ENCODE measurements around the gene TAS1R1.

The TAS1R1 gene

DNA sequence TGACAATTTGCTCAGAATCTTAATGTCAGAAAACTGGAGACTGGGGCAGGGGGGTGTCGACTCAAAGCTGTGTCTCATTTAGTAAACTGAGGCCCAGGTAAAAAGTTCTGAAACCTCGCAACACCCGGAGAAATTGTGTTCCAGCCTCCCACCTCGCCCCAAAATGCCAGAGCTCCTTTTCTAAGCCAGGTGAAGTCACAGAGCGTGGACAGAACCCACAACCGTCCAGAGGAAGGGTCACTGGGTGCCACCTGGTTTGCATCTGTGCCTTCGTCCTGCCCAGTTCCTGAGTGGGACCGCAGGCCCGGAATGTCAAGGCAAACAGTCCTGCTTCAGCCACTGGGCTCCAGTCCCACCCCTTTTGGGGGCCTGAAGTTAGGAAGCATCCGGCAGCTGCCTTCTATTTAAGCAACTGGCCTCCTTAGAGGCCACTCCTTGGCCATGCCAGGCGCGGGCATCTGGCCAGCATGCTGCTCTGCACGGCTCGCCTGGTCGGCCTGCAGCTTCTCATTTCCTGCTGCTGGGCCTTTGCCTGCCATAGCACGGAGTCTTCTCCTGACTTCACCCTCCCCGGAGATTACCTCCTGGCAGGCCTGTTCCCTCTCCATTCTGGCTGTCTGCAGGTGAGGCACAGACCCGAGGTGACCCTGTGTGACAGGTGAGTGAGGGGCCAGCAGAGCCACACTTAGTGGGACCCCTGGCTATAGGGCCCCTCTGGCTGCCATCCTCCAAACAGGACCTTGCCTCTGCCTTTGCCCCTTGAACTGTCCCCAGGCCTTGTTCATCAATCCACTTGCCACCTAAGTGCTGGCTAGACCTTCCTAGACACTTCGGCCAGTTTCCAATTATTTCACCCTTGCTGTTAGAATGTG lies at the start of gene TAS1R1:
TAS1R1 (plus strand) TSS at position 401 of the 872 bp plus-strand sequence; CDS start at position 468, 67 bp downstream.
- no peak for FAIRE-seq

DNA sequence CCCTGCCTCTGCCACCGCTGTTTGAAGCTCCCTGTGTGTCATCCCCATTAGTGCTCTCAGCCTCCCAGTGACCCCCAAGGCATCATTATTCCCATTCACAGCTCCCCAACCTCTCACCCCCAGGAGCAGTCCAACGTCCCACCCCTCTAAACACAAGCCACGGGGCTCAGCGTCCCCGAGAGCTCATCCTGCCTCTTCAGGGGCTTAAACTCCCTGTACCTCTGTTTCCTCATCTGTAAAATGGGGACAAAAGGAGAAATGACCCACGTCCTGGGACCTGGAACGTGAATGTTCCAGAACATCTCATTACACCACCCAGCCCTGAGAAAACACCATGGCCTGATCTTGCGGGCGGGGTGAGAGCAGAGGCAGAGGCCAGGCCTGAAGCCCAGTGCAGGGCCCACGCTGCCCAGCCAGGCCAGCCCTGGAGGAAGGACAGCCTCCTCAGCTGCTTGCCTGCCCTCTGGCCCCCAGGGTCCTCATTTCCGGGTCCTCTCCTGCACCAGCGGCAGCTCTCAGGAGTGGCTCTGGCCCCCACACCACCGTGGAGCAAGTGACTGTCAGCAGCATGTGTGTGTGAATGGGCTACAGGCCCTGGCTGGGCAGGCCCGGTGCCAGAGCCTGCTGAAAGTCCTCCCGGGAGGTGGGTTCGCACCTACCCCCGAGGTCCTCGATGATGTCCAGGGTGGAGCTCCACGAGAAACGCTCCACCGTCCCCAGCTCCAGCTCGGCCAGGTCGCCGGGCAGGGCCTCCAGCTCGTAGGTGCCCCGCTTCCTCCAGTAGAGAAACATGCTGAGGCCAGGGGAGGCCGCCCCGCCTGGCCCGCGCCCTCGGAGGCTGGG lies 49.5 kb upstream of the TAS1R1 start:
- FAIRE-seq: no peak

DNA sequence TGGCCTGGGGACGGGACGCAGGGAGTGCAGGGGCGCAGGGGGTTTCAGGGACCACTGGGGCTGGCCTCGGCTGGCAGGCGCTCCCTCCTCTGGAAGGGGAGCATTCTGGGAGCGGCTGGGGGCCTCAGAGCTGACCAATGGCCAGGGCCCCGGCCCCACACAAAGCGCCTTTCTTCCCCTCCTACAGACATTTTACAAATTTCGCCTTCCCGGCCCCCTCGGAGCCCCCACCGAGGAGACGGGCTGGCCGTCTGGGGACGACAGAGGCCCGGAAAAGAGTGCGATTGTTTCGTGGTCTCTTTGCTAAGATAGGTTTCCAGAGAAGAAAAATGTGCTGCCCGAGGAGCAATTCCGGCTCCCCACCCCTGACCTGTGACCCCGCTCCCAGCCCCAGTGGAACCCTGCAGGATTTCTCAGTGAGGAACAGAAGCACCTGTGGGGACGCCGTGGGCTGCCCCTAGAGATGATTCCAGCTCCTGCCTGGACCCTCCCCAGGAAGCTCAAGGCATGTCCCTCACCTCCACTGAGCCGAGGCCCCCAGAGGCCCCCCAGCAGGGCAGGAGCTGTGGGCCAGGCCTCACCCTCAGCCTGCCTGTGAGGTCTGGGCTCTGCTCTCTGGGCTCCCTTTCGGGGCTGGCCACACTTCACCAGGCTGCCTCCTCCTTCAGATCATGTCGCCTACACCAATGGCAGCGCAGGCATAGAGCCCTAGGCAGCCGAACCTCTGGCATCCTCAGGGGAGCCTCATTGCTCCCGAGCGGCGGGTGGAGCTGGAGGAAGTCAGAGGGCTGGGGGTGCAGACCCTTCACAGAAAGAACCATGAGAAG lies 48.7 kb upstream of the TAS1R1 start:
- no peak for FAIRE-seq

DNA sequence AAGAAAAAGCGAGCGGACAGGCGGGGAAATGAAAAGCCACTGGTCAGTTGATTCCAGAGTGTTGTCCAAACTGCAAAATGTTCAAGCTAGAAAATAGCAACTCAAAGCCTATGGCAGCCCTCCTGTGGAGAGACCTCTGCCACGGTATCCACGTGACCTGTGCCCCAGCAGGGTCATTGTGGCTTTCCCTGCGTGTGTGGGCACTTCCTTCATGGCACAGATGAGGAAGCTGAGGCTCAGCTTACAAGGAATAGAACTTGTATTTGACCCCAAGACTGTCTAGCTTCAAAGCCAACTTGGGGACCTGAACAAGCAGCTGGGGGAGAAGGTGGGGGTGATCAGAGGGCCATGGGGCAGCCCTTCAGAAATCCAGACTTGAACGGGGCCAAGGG lies 48.1 kb upstream of the TAS1R1 start:
- no peak for FAIRE-seq

DNA sequence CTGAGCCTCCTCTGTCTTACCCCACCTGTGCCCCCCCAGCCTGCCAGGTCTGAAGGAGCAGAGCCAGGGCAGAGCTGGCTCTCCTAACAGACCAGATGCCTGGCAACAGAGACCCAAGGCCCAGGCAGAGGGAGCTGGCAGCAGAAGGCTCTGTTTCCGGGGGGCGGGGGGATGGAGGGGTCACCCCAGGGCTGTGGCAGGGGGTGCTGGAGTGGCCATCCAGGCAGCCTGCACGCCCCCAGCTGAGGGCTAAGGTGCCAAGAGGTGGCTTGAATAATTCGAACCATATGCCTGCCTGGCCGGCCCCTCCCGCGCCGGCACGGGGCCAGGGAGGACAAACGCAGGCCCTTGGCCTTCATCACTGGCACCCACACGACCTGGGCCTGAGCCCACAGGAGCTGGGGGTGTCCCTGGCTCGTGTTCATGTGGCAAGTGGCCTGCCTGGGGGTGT lies 47.6 kb upstream of the TAS1R1 start:
- FAIRE-seq: no peak

DNA sequence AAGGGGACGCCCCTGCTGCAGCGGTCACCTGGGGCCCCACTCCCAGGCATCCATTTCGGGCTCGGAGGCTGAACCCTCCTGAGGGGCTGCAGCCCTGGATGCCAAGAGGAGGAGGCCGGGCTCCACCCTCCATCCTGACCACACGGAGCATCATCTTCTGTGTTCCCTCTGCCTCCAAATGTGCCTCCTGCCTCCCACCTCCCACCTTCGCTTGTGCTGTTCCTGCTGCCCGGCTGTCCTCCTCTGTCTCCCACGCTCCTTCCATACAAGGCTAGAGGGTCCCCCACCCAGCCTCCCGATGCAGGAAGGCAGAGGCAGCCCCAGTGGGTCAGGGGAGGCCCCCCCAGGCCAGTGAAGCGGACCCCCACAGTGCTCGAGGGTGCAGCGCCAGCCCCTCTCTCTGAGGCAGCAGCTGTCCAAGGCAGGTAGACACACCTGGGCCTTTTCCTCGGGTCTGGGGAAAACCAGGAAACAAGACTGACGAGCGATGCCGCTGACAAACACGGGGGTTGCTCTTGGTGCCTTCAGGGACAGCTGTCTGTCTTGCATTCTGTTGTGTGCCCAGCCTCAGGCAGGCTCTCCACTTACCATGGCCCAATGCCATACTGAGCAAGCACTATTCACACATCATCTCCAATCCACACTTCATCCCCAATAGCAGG lies 46.8 kb upstream of the TAS1R1 start:
- no peak for FAIRE-seq

DNA sequence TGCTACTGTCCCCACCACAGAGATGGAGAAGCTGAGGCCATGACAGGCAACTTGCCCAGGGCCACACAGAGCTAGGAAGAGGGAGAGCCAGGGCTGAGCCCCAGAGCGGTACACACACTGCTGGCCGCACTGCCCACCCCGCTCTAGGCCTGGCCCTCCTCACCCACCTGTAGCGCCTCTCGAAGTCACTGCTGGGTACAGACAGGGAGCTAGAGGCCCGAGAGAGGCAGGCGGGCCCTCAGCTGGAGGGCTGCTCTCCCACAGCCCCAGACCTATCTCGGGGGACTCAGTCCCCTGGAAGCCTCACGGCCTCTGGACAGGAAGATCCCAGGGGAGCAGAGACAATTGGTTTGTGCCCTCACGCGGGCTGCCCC lies 46.3 kb upstream of the TAS1R1 start:
- no peak for FAIRE-seq

DNA sequence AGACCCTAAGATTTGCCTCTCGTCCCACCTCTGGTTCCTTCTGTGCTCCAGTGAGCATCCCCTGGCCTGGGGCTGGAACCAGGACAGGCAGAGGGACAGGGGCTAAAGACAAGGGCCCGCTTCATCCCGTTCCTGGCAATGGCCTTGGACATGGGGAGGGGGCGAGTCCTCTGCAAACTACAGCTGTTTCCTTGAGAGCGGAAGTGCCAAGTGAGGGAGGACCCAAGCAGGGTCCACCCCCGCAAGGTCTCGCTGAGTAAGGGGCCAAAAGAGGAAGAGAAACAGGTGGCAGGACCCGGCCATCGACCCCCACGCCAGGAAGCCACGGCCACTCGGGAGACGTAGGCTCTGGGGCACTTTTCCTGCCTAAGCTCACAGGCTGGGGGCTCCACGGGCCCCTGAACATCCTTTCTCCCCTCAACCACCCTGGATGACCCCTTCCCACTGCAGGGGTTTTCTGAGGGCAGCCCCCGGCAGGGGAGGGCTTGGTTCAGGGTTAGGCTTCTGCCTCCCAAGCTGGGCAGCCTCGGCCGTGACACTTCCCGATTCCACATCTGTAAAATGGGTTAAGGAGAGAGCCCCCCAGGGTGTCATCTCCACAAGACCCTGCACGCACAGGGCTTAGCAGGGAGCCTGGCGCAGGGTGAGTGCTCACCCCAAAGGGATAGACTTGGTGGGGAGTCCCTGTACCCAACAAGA lies 45.7 kb upstream of the TAS1R1 start:
- FAIRE-seq: no peak

DNA sequence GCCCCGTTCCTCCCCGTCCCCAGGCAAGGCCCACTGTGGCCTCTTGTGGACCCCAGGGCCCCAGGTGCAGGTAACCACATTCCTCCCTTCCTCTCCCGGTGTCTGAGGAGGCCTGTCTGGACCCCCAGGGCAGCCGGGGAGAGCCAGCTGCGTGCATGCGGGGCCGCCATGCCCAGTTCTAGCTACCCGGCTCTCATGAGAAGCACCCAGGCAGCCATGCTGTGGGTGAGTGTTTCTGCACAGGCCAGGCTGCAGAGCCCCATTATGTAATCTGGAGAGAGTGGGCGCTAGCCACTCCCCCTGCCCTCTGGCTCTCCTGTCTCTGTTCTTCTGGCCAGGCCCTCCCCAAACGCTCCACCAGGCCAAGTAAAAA lies 45.2 kb upstream of the TAS1R1 start:
- no peak for FAIRE-seq

DNA sequence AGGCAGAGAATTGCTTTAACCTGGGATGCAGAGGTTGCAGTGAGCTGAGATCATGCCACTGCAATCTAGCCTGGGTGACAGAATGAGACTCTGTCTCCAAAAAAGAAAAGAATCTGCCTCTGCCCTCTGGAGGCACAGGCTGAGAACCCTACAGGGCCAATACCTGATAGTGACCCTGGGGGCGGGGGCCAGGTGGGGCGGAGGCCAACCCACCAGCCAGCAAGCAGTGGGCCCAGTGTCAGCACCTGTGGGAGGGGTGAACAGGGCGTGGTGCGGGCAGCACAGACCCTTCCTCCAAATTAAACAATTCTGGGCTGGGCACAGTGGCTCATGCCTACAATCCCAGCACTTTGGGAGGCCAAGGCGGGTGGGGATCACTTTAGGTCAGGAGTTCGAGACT lies 44.6 kb upstream of the TAS1R1 start:
- FAIRE-seq: no peak

DNA sequence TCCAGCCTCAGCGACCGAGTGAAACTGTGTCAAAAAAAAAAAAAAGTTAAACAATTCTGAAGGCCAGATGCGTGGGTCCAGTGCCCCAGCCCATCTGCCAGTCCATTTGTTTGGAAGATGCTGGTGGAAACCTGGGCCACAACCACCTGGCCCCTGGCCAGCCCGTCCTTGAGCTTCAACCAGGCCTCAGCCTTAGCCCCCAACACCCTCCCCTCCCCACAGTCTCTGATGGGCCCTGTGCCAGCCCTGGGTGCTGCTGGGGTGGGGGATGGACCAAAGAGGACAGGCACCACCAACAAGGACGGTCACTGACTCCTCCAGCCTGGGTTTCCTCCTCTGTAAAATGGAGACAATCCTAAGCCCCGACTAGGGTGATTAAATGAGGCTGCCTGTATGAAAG lies 44.1 kb upstream of the TAS1R1 start:
- no peak for FAIRE-seq

DNA sequence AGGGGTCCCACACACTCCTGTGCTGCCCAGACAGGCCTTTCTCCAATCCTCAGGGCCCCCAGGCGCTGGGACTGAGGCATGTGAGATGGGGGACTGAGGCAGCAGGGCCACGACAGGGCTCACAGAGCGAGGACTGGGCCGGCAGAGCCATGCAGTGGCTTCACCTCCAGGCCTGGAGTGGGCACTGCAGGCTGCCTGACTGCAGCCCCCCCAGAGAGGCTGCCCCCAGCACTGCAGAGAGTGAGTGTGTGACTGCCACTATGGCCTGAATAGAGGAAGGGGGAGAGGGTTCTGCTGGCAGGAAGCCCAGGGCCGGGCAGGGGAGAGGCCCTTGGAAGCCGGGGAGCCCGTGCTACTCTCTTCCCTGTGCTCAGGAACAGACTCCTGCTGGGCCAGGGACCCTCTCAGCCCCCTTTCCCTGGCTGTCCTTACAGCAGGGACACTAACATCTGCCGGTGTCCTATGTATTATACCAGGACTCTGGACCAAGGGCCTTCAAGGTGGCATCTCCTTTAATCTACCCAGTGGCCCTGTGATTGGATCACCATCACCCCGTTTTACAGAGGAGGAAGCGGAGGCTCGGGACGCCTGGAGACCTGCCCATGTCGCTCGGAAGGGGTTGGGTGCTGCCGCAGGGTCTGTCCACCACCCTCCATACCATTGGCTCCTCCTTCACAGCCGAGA lies 43.4 kb upstream of the TAS1R1 start:
- no peak for FAIRE-seq

DNA sequence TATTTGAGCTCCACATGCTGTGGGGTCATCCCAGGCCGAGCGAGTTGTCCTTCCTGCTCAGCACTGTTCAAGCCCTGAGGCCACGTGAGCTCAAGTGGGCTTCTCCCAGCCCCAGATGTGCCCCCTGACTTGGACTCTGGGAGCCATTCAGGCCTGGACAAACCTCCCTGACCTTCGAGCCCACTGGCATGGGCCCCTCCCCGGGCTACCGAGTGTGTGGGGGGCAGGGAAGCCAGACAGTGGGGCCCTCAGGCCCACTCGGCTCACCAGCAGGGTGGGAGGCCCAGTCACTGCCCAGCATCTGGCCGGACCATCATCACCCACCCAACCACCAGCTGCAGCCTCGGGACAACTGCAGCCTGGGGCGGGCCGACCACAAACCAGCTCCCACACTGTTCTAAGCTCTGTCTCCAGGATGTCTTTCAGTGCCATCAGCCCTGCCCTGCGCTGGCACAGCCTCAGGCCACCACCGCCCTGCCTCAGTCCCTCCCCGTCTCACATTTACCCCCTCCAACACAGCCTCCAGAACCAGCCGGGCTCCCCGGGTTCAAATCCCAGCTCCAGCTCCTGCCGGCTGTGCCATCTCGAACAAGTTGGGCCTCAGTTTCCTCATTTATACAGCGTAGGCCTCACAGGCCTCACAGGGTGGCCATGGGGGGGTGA lies 42.7 kb upstream of the TAS1R1 start:
- no peak for FAIRE-seq

DNA sequence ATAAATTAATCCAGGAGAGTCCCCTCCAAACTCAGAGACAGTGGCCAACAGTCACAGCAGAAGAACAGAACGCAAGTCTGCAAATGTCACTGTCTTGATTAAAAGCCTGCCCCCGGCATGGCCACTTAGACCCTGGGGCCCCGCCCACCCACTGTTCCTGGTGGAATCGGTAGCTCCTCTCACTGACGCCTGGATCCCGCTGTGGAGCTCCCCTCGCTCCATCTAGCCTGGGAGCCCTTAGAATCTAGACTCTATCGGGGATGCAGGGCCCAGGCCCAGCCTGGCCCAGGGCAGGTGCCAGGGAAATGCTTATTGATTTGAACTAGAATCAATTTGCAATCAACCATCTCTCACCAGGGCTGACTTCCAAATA lies 42.2 kb upstream of the TAS1R1 start:
- no peak for FAIRE-seq

DNA sequence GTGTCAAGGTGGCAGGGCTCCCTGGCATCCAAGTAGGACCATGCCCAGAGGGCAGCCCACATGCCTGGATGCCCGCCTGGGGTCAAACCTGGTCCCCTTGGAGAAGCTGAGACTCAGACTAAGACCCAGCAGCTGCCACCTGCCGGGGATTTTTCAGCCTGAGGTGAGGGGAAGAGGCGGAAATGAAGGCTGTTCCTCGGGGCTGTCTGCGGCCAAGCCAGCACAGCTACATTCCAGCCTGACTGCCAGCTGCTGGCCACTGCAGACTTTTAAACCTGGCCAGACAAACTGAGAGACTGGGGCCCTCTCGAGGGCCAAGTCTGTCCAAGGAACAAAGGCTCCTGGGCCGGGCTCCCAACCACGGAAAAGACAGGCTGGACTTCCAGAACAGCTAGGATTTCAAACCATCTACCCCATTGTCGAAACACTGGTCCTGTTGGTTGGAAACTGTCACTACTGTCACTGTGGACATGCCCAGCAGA lies 41.7 kb upstream of the TAS1R1 start:
- no peak for FAIRE-seq

DNA sequence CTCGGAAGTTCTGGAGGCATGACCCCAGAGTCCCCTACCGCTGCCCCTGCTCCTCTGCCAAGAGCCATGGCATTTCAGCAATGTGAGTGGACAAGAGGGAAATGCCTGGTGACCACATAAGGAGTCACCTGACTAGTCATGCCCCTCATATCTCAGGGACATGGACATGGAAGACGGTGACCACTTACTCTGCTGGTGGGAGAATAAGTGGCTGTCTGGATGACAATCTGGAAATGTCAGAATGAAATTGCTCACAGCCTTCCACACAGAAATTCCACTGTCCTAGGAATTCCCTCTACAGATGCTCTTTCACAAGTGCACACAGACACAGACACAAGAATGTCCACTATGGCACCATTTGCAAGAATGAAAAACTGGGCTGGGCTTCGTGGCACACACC lies 39.3 kb upstream of the TAS1R1 start:
- FAIRE-seq: no peak

DNA sequence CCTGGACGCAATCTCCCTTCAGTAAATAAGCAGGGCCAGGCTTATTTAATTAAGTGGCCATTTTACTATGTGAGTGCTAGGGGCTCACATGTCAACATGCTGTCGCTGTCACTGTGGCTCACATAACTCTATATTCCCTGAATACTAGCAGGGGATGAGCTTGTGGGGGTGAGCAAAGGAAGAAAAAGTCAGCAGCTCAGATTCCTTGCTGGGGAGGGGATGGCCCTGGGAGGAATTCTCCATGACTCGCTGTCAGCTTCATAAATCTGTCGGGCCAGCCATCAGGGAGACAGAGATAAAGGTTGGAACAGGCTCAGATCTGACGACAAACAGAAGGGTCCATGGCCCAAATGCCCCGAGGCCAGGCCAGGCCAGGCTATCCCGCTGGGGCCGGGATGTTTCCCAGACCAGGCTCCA lies 37.7 kb upstream of the TAS1R1 start:
- no peak for FAIRE-seq

DNA sequence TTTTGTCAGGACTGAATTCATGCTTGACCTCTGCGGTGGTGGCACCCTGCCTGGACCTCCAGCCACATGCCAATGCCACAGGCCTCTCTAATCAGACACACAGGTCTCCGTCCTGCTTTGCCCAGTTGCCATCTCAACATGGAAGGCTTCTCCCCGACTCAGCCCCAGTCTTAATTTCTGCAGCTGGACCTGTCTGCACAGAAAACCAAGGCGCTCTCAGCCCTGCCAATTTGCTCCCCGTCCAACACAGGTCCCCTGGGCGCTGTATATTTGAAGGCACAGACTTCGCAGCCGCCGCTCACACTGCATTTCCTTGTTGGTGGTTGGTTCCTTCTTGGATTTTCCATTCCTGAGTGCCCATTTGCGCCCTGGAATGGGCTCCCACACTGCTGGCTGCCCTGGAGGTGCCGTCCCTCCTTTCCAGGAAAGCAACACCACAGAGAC lies 35.6 kb upstream of the TAS1R1 start:
- no peak for FAIRE-seq

DNA sequence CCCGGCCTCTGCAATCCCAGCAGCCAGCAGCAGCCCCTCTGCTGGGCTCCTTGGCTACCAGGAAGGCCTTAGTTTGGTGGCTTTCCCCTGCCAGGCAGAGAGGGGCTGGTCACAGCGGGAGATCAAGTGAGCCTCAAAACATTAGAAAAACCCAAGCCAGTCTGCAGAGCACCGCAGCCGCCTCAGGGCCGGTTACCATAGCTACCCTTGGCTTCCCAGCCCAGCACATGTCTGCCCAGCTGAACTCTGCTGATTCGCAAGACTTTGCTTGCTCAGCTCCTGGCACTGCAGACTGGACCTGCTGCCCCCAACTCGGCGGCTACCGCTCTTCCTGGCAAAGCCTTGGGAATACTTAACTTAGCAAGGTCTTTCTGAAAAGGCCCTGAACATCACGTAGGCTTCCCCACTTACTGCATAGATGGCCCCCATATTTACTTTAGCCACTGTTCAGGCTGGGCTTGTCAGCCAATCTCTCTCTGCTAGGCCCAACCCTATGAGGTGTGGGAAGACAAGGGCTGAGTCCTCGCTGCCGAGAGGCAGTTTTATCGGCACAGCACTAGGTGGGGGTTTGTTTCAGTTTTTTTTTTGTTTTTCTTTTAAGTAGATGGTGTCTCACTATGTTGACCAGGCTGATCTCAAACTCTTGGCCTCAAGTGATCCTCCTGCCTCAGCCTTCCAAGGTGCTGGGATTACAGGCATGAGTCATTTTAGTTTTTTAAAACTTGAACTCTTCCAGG lies 35.0 kb upstream of the TAS1R1 start:
- no peak for FAIRE-seq

DNA sequence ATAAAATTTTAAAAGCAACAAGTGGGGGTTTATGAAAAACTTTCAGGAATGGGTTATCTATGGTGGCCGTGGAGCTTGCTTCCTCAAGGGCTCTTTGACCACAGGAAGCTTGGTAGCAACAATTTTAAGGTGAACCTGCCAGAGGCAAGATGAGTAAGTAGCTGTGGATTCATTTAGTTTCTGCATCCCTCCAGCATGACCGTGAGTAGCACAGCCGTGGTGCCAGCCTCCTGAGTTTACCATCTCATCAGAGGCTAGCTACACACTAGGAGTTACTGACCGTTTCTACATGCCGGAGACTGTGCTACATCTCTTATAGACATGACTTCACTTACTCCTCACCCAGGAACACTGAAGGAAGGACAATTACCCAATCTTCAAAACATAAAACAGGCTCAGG lies 33.6 kb upstream of the TAS1R1 start:
- FAIRE-seq: no peak

Measured in A204.1 (cell line).